ENCODE results near the gene GOLGA6L2.

The GOLGA6L2 gene

DNA sequence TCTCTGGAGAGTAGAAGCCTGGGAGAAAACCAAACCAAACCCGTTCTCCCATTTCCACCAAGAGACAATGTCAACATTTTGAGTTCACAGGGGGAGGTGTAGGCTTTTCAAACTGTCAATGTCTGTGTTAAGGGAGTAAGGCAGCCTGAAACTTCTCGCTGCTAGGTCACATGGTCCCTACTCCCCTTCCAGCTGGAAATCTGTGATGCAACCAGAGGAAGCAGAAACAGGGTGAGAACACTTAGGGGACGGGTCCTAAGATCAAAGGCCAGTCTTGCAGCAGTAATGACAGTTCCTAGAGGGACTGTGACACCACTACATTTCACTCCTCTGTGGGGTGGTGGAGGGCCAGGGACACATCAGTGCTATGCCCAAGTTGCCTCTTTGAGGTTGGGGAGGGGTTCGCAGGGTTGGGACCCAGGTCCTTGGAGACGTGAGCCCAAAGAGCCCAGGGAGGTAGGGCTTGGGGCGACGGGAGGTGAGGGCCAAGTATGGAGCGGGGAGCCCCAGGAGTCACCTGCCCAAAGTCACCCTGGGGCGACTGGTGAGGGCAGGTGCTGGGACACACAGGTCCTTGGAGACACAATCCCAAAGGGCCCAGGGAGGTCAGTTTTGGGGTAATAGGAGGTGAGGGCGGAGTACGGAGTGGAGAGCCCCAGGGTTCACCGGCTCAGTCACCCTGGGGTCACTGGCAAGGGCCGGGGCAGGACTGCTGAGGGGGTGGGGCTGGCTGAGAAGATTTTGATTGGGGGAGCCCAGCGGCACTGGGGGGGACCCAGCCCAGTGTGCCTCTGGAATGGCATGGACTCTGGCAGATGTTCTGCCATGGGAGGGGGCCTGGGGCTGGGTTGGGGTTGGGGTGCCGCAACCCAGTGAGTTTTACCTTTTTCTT is 582 bp downstream of the GOLGA6L2 start:
- Histone ChIP-seq H3K4me3 (ENCODE audit: low read depth, low read length) (no peak overlapping the region), H3K27ac (no peak overlapping the region), H3K36me3 (replicated peaks) (no peaks in the 10 kb centered on the region), H3K27me3 (replicated peaks) (no peaks in the 10 kb centered on the region)
- TF ChIP-seq CTCF (IDR thresholded peaks at IDR 0.05; ENCODE audit: low read depth, low read length, missing control alignments): no peak
- in situ Hi-C loops (cut with HindIII; ENCODE audit: low pct_ligation_motif_present, low sequenced_read_pairs): no loop called here
- no peak for DNase-seq

DNA sequence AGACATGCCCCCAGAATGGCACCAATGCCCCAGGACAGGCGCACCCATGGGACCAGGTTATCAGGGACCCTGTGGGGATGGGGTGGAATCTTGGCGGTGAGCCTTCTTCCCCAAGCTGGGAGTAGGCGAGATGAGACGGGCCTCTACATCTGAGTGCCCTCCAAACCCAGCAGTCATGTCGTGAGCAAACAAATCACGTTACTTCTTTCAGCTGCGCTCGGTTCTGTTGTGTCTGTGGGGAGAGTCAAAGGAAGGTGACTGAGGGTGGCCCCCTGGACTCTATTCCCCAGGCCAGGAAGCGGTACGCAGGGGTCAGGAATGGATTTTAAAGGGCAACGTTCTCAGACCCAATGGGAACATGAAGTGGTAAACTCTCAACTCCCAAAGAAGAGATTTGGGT is 2.8 kb downstream of the GOLGA6L2 start:
- H3K27me3 ChIP-seq (replicated peaks): no peaks in the 10 kb centered on the region
- TF ChIP-seq CTCF (IDR thresholded peaks at IDR 0.05; ENCODE audit: low read depth, low read length, missing control alignments): no peak
- no peak for DNase-seq
- H3K36me3 ChIP-seq (replicated peaks): no peaks in the 10 kb centered on the region
- H3K4me3 ChIP-seq (ENCODE audit: low read depth, low read length): no peak overlapping the region
- in situ Hi-C loops (cut with HindIII; ENCODE audit: low pct_ligation_motif_present, low sequenced_read_pairs): no loop called here
- no peak overlapping the region for H3K27ac ChIP-seq

DNA sequence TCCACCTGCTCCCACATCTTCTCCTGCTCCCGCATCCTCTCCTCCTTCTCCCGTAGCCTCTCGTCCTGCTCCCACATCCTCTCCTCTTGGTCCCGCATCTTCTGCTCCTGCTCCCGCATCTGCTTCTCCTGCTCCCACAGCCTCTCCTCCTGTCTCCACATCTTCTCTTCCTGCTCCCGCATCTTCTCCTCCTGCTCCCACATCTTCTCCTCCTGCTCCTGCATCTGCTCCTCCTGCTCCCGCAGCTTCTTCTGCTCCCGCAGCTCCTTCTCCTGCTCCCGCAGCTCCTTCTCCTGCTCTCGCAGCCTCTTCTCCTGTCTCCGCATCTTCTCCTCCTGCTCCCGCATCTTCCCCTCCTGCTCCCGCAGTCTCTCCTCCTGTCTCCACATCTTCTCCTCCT is 5.8 kb downstream of the GOLGA6L2 start:
- no peak for DNase-seq
- no peaks in the 10 kb centered on the region for H3K27me3 ChIP-seq (replicated peaks)

DNA sequence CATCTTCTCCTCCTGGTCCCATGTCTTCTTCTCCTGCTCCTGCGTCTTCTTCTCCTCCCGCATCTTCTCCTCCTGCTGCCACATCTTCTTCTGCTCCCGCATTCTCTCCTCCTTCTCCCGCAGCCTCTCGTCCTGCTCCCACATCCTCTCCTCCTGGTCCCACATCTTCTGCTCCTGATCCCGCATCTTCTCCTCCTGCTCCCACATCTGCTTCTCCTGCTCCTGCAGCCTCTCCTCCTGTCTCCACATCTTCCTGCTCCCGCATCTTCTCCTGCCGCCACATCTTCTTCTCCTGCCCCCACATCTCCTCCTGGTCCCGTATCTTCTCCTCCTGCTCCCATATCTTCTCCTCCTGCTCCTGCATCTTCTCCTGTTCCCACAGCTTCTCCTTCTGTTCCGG is 6.4 kb downstream of the GOLGA6L2 start:
- Histone ChIP-seq H3K4me3 (ENCODE audit: low read depth, low read length) (no peak overlapping the region), H3K27ac (no peak overlapping the region), H3K27me3 (replicated peaks) (no peaks in the 10 kb centered on the region), H3K36me3 (replicated peaks) (no peaks in the 10 kb centered on the region)
- DNase-seq: no peak
- no peak for TF ChIP-seq CTCF (IDR thresholded peaks at IDR 0.05; ENCODE audit: low read depth, low read length, missing control alignments)
- in situ Hi-C loops (cut with HindIII; ENCODE audit: low pct_ligation_motif_present, low sequenced_read_pairs): no loop called here

More for the DNA sequence above, 5.8 kb downstream of the GOLGA6L2 start:
- Histone ChIP-seq H3K4me3 (ENCODE audit: low read depth, low read length) (no peak overlapping the region), H3K27ac (no peak overlapping the region), H3K36me3 (replicated peaks) (no peaks in the 10 kb centered on the region)
- in situ Hi-C loops (cut with HindIII; ENCODE audit: low pct_ligation_motif_present, low sequenced_read_pairs): no loop called here
- TF ChIP-seq CTCF (IDR thresholded peaks at IDR 0.05; ENCODE audit: low read depth, low read length, missing control alignments): no peak

GRCh38 chr15:23439513-23439912 is 7.5 kb downstream of the GOLGA6L2 start:
- Histone ChIP-seq H3K36me3 (replicated peaks) (no peaks in the 10 kb centered on the region), H3K27me3 (replicated peaks) (no peaks in the 10 kb centered on the region), H3K4me3 (ENCODE audit: low read depth, low read length) (no peak overlapping the region), H3K27ac (no peak overlapping the region)
- in situ Hi-C loops (cut with HindIII; ENCODE audit: low pct_ligation_motif_present, low sequenced_read_pairs): no loop called here
- no peak for TF ChIP-seq CTCF (IDR thresholded peaks at IDR 0.05; ENCODE audit: low read depth, low read length, missing control alignments)
- DNase-seq: no peak
